Mammary epithelial cell (primary cell): ENCODE measurements around the gene CSRNP3.

Experiments used
- EZH2 ChIP-seq: IDR thresholded peaks from 2 replicates; pipeline ENCODE4 v1.6.1; 2012; ENCODE audit warnings: low read length, inconsistent platforms, borderline replicate concordance
- TF ChIP-seq, protein P1 (sequence below), 2 donors: IDR thresholded peaks in 1 of 2; conservative IDR thresholded peaks in 1 of 2; 2 replicates each; pipeline ENCODE4 v1.5.1; 2011 to 2012; ENCODE audit warnings: inconsistent platforms in 2 of 2, low read length in 2 of 2, mild to moderate bottlenecking in 2 of 2, control low read depth in 1 of 2, low read depth in 1 of 2; ENCODE audit not compliant: insufficient read depth in 1 of 2; ENCODE audit errors: extremely low read depth in 1 of 2

DNA sequence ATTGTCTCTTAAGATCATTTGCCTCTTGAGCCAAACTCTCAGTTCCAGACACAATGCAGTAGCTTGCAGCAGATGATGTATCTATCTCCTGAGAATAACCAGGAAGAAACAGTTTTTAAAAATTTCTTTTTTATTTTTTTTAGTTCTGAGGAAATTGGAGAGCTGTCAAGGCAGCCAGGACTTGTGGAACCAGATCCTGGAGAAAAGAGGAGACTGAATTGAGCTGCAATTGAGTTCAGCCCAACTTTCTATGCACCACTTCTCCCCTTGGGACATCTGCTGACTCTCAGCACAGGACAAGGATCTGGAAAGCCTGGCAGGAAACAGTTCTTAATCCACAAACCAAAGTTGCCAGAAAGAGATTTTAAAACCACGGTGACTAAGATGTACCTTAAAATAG, 13.5 kb upstream of the CSRNP3 start:
- no peak for TF ChIP-seq EZH2
- TF ChIP-seq, protein P1, sequence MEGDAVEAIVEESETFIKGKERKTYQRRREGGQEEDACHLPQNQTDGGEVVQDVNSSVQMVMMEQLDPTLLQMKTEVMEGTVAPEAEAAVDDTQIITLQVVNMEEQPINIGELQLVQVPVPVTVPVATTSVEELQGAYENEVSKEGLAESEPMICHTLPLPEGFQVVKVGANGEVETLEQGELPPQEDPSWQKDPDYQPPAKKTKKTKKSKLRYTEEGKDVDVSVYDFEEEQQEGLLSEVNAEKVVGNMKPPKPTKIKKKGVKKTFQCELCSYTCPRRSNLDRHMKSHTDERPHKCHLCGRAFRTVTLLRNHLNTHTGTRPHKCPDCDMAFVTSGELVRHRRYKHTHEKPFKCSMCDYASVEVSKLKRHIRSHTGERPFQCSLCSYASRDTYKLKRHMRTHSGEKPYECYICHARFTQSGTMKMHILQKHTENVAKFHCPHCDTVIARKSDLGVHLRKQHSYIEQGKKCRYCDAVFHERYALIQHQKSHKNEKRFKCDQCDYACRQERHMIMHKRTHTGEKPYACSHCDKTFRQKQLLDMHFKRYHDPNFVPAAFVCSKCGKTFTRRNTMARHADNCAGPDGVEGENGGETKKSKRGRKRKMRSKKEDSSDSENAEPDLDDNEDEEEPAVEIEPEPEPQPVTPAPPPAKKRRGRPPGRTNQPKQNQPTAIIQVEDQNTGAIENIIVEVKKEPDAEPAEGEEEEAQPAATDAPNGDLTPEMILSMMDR (conservative IDR thresholded peaks at IDR 0.05 in 1 of 2, IDR thresholded peaks at IDR 0.05 in 1 of 2; ENCODE audit: extremely low read depth in 1 of 2, insufficient read depth in 1 of 2, low read depth in 1 of 2, low read length in 2 of 2) = no peak
